Measurements from ENCODE around the gene USP19.

DNA sequence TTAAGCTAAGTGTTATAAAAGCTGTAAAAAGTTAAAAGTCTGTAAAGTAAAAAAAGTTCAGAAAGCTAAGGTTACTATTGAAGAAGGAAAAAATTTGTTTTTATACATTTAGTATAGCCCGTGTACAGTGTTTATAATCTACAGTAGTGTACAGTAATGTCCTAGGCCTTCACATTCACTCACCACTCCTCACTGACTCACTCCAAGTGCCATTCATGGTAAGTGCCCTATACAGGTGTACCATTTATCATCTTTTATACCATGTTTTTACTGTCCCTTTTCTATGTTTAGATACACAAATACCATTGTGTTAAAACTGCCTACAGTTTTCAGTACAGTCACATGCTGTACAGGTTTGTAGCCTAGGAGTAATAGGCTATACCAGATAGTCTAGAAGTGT is 36.7 kb upstream of the USP19 start:
- TF ChIP-seq, protein P1, sequence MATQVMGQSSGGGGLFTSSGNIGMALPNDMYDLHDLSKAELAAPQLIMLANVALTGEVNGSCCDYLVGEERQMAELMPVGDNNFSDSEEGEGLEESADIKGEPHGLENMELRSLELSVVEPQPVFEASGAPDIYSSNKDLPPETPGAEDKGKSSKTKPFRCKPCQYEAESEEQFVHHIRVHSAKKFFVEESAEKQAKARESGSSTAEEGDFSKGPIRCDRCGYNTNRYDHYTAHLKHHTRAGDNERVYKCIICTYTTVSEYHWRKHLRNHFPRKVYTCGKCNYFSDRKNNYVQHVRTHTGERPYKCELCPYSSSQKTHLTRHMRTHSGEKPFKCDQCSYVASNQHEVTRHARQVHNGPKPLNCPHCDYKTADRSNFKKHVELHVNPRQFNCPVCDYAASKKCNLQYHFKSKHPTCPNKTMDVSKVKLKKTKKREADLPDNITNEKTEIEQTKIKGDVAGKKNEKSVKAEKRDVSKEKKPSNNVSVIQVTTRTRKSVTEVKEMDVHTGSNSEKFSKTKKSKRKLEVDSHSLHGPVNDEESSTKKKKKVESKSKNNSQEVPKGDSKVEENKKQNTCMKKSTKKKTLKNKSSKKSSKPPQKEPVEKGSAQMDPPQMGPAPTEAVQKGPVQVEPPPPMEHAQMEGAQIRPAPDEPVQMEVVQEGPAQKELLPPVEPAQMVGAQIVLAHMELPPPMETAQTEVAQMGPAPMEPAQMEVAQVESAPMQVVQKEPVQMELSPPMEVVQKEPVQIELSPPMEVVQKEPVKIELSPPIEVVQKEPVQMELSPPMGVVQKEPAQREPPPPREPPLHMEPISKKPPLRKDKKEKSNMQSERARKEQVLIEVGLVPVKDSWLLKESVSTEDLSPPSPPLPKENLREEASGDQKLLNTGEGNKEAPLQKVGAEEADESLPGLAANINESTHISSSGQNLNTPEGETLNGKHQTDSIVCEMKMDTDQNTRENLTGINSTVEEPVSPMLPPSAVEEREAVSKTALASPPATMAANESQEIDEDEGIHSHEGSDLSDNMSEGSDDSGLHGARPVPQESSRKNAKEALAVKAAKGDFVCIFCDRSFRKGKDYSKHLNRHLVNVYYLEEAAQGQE (IDR thresholded peaks at IDR 0.05): no peak
- TF ChIP-seq GABPA (IDR thresholded peaks at IDR 0.05 in 1 of 2, conservative IDR thresholded peaks at IDR 0.05 in 1 of 2): no peak
- TF ChIP-seq, protein P2, sequence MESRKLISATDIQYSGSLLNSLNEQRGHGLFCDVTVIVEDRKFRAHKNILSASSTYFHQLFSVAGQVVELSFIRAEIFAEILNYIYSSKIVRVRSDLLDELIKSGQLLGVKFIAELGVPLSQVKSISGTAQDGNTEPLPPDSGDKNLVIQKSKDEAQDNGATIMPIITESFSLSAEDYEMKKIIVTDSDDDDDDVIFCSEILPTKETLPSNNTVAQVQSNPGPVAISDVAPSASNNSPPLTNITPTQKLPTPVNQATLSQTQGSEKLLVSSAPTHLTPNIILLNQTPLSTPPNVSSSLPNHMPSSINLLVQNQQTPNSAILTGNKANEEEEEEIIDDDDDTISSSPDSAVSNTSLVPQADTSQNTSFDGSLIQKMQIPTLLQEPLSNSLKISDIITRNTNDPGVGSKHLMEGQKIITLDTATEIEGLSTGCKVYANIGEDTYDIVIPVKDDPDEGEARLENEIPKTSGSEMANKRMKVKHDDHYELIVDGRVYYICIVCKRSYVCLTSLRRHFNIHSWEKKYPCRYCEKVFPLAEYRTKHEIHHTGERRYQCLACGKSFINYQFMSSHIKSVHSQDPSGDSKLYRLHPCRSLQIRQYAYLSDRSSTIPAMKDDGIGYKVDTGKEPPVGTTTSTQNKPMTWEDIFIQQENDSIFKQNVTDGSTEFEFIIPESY (IDR thresholded peaks at IDR 0.05): no peak
- TF ChIP-seq CTCF (IDR thresholded peaks at IDR 0.05; ENCODE audit: low read depth, low read length, missing input control): no peak
- no peak for TF ChIP-seq JUND (IDR thresholded peaks at IDR 0.05)
- TF ChIP-seq, protein P3, sequence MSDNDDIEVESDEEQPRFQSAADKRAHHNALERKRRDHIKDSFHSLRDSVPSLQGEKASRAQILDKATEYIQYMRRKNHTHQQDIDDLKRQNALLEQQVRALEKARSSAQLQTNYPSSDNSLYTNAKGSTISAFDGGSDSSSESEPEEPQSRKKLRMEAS (IDR thresholded peaks at IDR 0.05): no peak
- no peak for TF ChIP-seq SP1 (IDR thresholded peaks at IDR 0.05)
- TF ChIP-seq RAD21 (IDR thresholded peaks at IDR 0.05): no peak
- no peak for TF ChIP-seq RXRA (IDR thresholded peaks at IDR 0.05)
- TF ChIP-seq YY1 (IDR thresholded peaks at IDR 0.05): no peak
- TF ChIP-seq, protein P4, sequence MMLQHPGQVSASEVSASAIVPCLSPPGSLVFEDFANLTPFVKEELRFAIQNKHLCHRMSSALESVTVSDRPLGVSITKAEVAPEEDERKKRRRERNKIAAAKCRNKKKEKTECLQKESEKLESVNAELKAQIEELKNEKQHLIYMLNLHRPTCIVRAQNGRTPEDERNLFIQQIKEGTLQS (IDR thresholded peaks at IDR 0.05): no peak
- no peak for TF ChIP-seq FOXA1 (IDR thresholded peaks at IDR 0.05)
- TF ChIP-seq EGR1 (IDR thresholded peaks at IDR 0.05; ENCODE audit: low read depth in 2 of 2): no peak
- no peak for TF ChIP-seq HNF4A (conservative IDR thresholded peaks at IDR 0.05)
